ENCODE data around the gene MCTP1.

Gene MCTP1

DNA sequence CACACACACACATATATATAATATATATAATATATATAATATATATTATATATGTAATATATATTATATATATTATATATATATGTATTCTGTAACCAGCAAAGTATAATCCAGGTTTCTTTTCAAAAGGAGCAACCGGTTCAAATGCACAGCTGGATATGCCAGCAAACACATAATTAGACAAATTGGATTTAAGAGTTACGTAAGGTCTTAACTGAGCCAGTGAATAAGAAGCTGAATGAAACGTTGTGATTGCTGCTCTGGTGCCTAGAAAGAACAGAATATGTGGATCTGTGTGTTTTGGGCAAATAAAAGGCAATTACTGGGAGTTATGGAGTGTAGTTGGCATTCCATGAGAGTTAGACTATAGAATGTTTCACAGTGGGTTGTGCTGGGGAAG is 488.3 kb downstream of the MCTP1 start:
- no peak for DNase-seq

GRCh38 chr5:94793816-94794198 is 491.1 kb downstream of the MCTP1 start:
- DNase-seq: no peak

- no peak for DNase-seq
Measured at GRCh38 chr5:94793113-94793815, 491.6 kb downstream of the MCTP1 start.

GRCh38 chr5:94791829-94792228 is 493.1 kb downstream of the MCTP1 start:
- no peak for DNase-seq

GRCh38 chr5:94788527-94788926 is 496.4 kb downstream of the MCTP1 start:
- DNase-seq: no peak

DNA sequence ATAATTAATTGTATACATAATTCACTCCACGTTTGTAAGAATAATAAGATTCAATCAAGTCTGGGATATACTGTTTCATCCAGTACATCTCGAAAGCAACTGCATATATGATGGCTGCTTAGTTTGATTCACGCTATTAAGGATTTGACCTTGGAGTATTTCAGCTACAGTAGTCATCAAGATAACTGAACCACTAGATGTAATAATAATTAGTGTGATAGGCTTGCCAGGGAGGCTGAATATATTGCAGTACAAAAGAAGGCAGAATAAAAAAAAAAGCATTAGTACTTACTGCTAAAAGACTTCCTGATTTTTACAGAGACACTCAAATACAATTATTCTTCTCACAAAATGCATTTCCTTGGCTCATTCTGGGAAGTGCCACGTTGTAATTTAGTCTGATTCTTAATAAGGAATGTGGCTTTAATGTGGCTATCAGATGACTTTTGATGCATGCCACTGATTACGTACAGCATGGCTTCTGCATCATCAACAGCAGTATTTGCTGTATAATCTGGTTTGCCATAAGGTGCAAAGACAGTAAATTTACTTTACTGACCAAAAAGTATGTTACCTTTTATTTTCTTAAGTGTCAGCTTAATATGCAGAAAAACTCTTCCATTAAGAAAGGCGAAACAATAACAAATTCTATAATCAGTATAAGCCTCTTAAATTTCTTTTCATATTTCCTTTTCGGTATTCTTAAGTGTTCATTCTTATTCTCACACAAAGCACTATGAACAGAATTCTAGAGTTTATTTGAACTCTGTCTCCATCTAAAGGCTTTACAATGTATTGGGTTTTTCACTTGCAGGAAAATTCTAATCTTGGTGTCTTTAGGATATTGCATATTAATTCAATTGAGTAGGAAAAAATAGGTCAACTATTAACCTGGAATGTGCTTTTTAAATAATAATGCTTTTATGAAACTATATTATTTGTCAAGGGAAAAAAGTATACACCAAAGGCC is 500.1 kb downstream of the MCTP1 start:
- DNase-seq: no peak

DNA sequence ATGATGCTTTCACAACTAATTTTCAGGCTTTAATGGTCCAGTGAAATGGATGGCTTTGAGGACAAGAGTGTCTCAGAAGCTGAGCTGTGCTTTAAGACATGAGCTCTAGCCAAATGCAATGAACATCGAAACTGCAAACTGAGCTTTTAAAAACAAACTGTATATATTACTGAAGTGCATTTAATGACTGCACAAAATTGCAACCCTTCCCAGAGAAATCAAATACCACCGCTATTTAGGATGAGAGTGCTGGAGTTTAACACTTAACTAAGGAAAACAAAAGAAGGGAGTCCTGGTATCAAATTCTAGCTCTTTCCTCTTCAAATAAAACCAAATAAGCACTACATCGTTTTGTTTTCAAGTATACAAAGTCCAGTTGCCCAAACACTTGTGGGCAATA is 502.5 kb downstream of the MCTP1 start:
- no peak for DNase-seq

DNA sequence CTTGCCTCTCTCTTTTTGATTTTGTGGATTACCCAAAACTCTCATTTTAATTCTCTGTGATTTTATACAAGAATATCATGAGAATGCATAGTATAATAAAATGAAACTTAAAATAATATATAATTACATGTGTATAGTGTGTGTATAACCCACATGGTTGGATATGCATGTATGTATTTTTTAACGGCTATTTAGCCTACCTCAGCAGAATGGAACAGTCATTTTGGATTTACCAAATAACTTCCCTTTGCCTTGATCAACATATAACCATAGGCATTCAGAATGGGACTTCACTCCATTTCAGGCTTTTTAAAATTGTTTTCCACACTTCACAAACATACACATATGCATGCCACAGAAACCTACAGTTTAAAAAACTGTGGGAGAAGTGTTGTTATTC is 505.2 kb downstream of the MCTP1 start:
- DNase-seq: no peak

GRCh38 chr5:94778732-94779131 is 506.2 kb downstream of the MCTP1 start:
- no peak for DNase-seq

GRCh38 chr5:94778299-94778698 is 506.6 kb downstream of the MCTP1 start:
- no peak for DNase-seq

GRCh38 chr5:94777056-94777880 is 507.6 kb downstream of the MCTP1 start:
- no peak for DNase-seq

- DNase-seq: no peak
Measured at GRCh38 chr5:94776167-94776566, 508.7 kb downstream of the MCTP1 start.

GRCh38 chr5:94775088-94775487 is 509.8 kb downstream of the MCTP1 start:
- DNase-seq: no peak

DNA sequence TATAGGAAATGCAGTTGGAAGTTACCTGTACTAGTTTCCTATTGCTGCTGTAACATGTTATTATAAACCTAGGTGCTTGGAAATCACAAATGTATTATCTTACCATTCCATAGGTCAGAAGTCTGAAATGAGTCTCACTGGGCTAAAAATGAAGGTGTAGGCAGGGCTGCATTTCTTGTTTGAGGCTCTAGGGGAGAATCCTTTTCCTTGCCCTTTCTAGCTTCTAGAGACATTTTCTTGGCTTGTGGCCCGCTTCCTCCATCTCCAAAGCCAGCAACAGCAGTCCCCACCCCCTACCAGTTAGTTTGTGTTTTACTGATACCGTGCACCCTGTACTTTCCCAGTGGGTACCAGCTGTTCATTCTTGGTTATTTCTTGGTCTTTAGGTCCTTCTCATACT is 513.2 kb downstream of the MCTP1 start:
- no peak for DNase-seq

- no peak for DNase-seq
Measured at GRCh38 chr5:94769996-94770395, 514.9 kb downstream of the MCTP1 start.

DNA sequence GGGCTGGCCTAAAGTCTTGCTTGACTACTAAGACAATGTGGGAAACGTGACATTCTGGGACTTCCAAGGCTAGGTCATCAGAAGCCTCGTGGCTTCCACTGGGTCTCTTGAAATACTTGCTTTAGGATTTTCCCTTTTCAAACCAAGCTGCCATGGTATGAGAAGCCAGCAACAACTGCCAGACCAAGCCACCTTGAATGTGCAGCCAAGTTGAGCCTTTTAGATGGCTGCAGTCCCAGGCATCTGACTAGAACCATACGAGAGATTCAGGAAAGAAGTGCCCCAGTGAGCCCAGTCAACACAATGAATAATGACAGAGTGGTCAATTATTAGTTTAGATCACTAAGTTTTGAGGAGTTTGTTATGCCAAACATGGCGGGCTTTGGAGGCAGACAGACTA is 523.1 kb downstream of the MCTP1 start:
- no peak for DNase-seq

DNA sequence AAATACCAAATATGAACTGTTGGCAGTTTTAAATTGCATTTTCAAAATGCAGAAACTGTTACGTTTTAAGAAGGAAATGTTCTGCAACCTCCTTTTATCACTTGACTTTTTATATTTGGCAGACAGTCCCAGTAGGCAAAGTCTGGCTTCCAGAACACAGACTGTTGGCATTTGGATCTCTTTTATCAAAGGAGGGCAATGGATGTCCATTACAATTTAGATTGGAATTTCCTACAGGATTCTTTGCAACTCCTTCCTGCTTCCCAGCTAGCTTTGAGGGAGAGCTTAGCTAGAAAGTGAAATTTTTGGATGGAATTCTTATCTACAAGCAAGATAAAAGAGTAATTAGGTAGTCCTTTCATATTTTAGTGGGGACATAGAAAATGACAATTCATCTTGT is 523.8 kb downstream of the MCTP1 start:
- no peak for DNase-seq

- DNase-seq: no peak
Measured at GRCh38 chr5:94759961-94760360, 524.9 kb downstream of the MCTP1 start.

- DNase-seq: no peak
Measured at GRCh38 chr5:94759022-94759421, 525.9 kb downstream of the MCTP1 start.

DNA sequence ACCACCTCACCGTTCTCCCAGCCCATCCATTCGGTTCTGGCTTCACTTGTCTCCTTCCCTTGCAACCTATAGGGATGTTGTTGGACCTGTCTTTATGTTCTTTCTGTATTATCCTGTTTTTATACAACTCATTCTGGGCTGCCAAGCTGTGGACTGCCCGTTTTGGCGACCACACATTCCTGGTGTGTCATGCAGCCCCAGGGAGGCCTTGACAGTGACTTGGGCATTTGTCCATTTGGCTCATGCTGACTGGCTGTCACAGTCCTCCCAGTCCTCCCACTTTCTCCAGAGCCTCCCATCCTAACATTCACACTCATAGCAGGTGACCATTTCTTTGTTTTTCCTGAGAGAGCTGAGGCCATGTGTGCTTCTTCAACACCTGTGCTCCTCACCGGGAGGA is 530.1 kb downstream of the MCTP1 start:
- no peak for DNase-seq

- DNase-seq: no peak
Measured at GRCh38 chr5:94751460-94751859, 533.4 kb downstream of the MCTP1 start.

GRCh38 chr5:94750681-94751080 is 534.2 kb downstream of the MCTP1 start:
- no peak for DNase-seq

DNA sequence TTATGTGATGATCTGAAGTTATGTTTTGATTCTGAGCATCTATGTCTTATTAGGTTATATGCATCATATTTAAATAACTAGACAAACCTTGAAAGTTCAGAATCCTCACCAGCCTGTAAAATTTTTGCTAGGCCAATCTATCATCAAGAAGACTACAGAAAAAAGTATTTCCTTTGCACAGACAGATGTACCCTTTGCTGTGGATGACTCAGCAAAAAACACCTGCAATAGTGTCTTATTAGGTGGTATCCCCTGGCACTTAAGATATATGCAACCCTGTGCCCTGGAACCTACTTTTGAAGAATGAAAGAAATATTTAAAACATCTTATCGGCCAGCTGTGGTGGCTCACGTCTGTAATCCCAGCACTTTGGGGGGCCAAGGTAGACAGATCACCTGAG is 535.9 kb downstream of the MCTP1 start:
- DNase-seq: no peak
